Astrocyte of the spinal cord (primary cell): ENCODE results near the gene DOK7.

Experiments
- DNase-seq: peaks from one replicate; pipeline ENCODE4 v3.0.0; 2011; ENCODE audit warnings: low read depth, low spot score
- H3K4me3 ChIP-seq: 2 replicates; pipeline ENCODE4 v1.5.1; 2011; ENCODE audit warnings: low read depth, mild to moderate bottlenecking, low read length, moderate library complexity
- in situ Hi-C: cut with HindIII; loops from 2 replicates; pipeline ENCODE4 v1.10.0; 2017; ENCODE audit warnings: low sequenced_read_pairs
- TF ChIP-seq, protein P1 (sequence below): IDR thresholded peaks from 2 replicates; pipeline ENCODE4 v1.5.1; 2012; ENCODE audit warnings: low read depth, mild to moderate bottlenecking, low read length, inconsistent platforms

Gene DOK7

DNA sequence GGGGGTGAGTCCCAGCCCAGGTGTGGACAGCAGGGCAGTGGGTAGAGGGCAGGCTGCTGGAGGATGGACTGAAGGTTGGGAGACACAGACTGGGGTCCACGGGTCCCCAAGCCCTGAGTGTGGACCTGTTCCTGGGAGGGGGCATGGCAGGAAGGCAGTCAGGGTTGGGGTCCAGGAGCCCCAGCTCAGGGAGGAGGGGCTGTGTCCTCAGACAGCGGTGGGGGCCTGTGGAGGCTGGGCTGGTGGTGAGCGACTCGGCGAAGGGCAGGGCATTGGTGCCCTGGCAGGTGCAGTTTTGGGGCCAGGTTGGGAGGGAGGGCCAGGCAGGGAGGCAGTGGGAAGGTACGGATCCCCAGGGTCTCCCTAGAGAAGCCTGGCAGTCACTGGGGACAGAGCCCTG, 34.0 kb downstream of the DOK7 start:
- DNase-seq = no peak
- TF ChIP-seq, protein P1, sequence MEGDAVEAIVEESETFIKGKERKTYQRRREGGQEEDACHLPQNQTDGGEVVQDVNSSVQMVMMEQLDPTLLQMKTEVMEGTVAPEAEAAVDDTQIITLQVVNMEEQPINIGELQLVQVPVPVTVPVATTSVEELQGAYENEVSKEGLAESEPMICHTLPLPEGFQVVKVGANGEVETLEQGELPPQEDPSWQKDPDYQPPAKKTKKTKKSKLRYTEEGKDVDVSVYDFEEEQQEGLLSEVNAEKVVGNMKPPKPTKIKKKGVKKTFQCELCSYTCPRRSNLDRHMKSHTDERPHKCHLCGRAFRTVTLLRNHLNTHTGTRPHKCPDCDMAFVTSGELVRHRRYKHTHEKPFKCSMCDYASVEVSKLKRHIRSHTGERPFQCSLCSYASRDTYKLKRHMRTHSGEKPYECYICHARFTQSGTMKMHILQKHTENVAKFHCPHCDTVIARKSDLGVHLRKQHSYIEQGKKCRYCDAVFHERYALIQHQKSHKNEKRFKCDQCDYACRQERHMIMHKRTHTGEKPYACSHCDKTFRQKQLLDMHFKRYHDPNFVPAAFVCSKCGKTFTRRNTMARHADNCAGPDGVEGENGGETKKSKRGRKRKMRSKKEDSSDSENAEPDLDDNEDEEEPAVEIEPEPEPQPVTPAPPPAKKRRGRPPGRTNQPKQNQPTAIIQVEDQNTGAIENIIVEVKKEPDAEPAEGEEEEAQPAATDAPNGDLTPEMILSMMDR = no peak
- in situ Hi-C loops = no loop called here
- H3K4me3 ChIP-seq = no peak overlapping the region

DNA sequence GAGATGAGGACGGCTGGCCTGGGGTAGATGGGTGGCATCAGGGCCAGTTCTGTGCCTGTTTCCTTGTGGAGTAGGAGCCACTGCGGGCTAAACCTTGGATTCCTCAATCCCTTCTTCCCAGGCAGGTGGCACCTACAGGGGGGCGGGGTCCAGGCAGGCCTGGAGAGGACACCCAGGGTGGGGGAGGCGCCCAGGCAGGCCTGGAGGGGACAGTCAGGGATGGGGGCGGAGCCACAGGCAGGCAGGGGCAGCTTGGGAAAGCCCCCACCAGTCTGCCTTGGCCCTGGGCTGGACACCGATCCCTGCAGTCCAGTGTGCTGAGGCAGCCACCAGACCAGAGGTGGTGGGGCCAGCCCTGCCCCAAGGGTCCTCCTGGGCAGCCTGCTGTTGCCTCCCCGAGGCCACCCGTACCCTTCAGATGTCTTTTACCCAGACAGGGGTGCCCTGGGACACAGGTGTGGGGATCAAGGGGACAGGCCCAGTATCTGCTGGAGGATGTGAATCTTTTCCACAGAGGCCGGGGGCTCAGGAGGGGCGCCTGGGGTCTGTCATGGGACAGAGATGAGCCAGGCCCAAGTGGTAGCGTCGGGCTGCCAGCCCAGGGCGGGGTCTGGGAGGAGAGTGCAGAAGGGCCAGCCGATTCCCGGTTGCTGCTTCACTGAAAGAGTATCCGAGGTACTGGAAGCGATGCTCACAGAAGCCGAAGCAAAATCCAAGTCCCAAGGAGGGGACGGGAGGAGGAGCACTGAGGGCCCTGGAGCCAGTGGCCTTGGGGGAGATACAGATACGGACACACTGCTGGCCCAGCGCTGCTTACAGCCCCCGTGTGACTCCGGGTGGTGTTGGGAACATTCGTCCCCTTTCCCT, 34.6 kb downstream of the DOK7 start:
- TF ChIP-seq, protein P1 = no peak
- in situ Hi-C loops = no loop called here
- no peak overlapping the region for H3K4me3 ChIP-seq
- no peak for DNase-seq

DNA sequence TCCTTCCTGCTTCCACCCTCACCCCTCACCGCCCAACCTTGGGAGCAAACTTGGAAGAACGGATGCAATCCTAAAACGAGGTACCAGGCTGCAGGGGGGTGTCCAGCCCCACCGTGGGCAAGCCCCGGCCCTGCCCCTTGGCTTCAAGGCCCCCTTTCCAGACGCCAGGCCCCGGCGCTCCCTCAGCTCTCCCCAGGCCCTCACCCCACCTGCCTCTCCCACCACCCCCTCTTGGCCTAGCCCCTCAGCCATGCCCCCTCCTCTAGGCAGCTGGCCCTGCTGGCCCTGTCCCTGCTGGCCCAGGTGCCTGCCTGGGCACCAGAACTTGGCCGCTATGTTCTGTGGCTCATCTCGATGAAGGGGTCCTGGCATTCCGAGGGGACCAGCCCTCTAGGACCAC, 35.3 kb downstream of the DOK7 start:
- H3K4me3 ChIP-seq = no peak overlapping the region
- in situ Hi-C loops = no loop called here
- no peak for DNase-seq
- TF ChIP-seq, protein P1 = no peak

DNA sequence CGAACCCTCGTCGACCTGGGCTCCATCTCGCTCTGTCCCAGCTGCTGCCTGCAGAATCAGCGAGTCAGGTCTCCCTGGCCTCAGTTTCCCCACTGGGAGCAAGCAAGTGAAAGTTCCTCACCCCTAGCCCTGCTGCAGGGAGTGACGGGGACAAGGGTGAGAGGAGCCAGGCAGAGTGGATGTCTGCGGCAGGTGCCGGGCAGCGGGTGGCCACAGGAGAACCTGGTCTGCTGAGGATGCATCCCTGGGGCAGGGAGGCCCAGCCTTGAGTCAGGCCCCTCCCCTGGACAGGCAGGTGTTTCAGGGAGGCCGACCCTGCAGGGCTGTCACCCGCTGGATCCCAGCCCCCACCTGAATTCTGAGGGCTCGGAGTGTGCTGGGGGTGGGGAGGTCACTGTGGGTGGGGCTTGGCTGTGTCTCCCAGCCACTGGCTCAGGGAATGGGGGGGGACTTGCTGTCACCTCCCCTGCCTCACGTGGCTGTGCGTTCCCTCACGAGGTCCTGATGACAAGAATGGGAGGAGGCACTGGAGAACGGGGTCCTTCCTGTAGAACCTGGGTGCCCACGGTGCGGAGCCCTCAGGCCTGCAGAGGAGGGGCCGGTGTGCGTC, 35.9 kb downstream of the DOK7 start:
- in situ Hi-C loops = no loop called here
- DNase-seq = no peak
- TF ChIP-seq, protein P1 = no peak
- H3K4me3 ChIP-seq = no peak overlapping the region

DNA sequence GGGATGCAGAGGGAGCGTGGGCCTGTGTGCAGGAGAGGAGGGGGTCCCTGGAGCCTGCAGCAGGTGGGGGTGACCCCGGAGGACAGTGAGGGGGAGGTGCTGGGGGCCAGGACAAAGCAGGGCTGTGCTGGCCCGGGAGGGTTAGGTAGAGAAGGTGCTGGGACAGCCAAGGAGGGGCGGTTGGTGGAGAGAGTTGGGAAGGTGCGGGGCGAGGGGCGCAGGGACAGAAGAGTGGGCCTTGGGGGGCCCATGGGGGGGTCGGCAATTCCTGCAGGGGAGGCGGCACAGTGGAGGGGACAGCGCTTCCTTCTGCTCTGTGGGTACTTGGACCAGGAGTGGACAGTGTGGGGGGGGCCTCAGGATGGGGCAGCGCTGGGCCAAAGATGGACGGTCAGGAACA, 36.6 kb downstream of the DOK7 start:
- in situ Hi-C loops = no loop called here
- DNase-seq = no peak
- TF ChIP-seq, protein P1 = no peak
- no peak overlapping the region for H3K4me3 ChIP-seq

DNA sequence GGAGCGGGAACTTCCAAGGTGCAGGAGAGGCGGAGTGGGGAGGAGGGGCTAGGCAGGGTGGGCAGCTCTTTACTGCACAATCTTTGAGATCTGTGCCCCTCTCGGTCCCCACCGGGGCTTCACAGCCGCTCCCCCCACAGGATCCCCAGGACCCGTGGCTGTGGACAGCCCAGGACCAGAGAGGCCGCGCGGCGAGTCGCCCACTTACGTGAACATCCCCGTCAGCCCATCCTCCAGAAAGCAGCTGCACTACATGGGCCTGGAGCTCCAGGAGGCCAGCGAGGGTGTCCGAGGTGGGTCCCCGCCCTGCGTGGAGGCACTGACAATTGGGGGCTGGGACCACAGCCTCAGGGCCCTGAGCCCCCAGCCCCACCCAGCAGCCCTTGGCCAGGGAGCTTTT, 37.0 kb downstream of the DOK7 start:
- DNase-seq = no peak
- in situ Hi-C loops = no loop called here
- H3K4me3 ChIP-seq = no peak overlapping the region
- TF ChIP-seq, protein P1 = no peak
